ENCODE measurements around the gene AOPEP. TPM values are rescaled to one million over a fixed set of nuclear protein-coding genes. Genes with fewer than 3 reads are reported as not detected.

Gene AOPEP
- total and polyA plus RNA-seq, 10 donors: 14.8 to 86.1 (median 51.3) TPM

GRCh38 chr9:95096807-95097206 lies 370.3 kb downstream of the AOPEP start:
- WGBS, 5 donors: 65 to 88% (median 80%) methylated on average over 6 of the region's 6 CpGs
- Histone ChIP-seq H3K27ac (peak overlapping the region in 1 of 8 donors; percentile 17), H3K4me3 (no peak overlapping the region), H3K9me3 (no peaks in the 10 kb centered on the region), H3K4me1 (peaks cover 9 to 51% (median 29%) of the 10 kb centered on the region in 6 donors), H3K36me3 (peaks cover 0 to 33% (median 2%) of the 10 kb centered on the region in 6 donors), H3K27me3 (replicated peaks in 1 of 7) (no peaks in the 10 kb centered on the region)
- no peak for DNase-seq
- intact Hi-C loops (cut with DNase I; ENCODE audit: low total_unique reads): no loop called here
- no peak for TF ChIP-seq POLR2A (IDR thresholded peaks at IDR 0.05)
- TF ChIP-seq POLR2AphosphoS5 (IDR thresholded peaks at IDR 0.05): no peak
- no peak for TF ChIP-seq CTCF (IDR thresholded peaks at IDR 0.05 in 8 of 11, conservative IDR thresholded peaks at IDR 0.05 in 3 of 11)

GRCh38 chr9:95097279-95097678 lies 370.8 kb downstream of the AOPEP start:
- Histone ChIP-seq H3K4me1 (peaks cover 8 to 51% (median 24%) of the 10 kb centered on the region in 6 donors), H3K9me3 (no peaks in the 10 kb centered on the region), H3K4me3 (no peak overlapping the region), H3K27me3 (replicated peaks in 1 of 7) (no peaks in the 10 kb centered on the region), H3K36me3 (peaks cover 0 to 35% (median 2%) of the 10 kb centered on the region in 6 donors), H3K27ac (no peak overlapping the region)
- intact Hi-C loops (cut with DNase I; ENCODE audit: low total_unique reads): no loop called here
- DNase-seq: no peak
- WGBS, 5 donors: 73 to 92% (median 86%) methylated on average over 6 to 7 of the region's 7 CpGs
- TF ChIP-seq POLR2A (IDR thresholded peaks at IDR 0.05) (no peak), POLR2AphosphoS5 (IDR thresholded peaks at IDR 0.05) (no peak)

- TF ChIP-seq CTCF (IDR thresholded peaks at IDR 0.05 in 8 of 11, conservative IDR thresholded peaks at IDR 0.05 in 3 of 11) (no peak), POLR2AphosphoS5 (IDR thresholded peaks at IDR 0.05) (peak in 1 of 3 donors; percentile 62)
- H3K9me3 ChIP-seq: no peaks in the 10 kb centered on the region
- peaks cover 0 to 47% (median 2%) of the 10 kb centered on the region in 6 donors for H3K36me3 ChIP-seq
- H3K27ac ChIP-seq: peak overlapping the region in 5 of 8 donors; percentile 27 to 53 (median 46)
- 64 to 80% (median 68%) methylated on average over 10 to 12 of the region's 12 CpGs for whole genome bisulfite sequencing, 5 donors
- no peaks in the 10 kb centered on the region for H3K27me3 ChIP-seq (replicated peaks in 1 of 7)
- H3K4me3 ChIP-seq: no peak overlapping the region
- intact Hi-C loops (cut with DNase I; ENCODE audit: low total_unique reads): no loop called here
- H3K4me1 ChIP-seq: peaks cover 4 to 51% (median 21%) of the 10 kb centered on the region in 6 donors
- no peak for DNase-seq
Observed at GRCh38 chr9:95098391-95098921, 372.0 kb downstream of the AOPEP start.

- H3K27me3 ChIP-seq (replicated peaks in 1 of 7): no peaks in the 10 kb centered on the region
- H3K4me1 ChIP-seq: peaks cover 0 to 48% (median 18%) of the 10 kb centered on the region in 6 donors
- H3K36me3 ChIP-seq: peaks cover 0 to 53% (median 2%) of the 10 kb centered on the region in 6 donors
- TF ChIP-seq POLR2A (IDR thresholded peaks at IDR 0.05): no peak
- TF ChIP-seq CTCF (IDR thresholded peaks at IDR 0.05 in 8 of 11, conservative IDR thresholded peaks at IDR 0.05 in 3 of 11): no peak
- TF ChIP-seq POLR2AphosphoS5 (IDR thresholded peaks at IDR 0.05): peak in 1 of 3 donors; percentile 37
- H3K4me3 ChIP-seq: no peak overlapping the region
- peak overlapping the region in 1 of 8 donors; percentile 48 for H3K27ac ChIP-seq
- intact Hi-C loops (cut with DNase I; ENCODE audit: low total_unique reads): no loop called here
- no peaks in the 10 kb centered on the region for H3K9me3 ChIP-seq
- DNase-seq: no peak
- 92 to 99% (median 95%) methylated on average over 16 to 24 of the region's 24 CpGs for WGBS, 5 donors
Observed at GRCh38 chr9:95099321-95100070, 373.0 kb downstream of the AOPEP start.

All from spleen (tissue), 11 donors.